ENCODE results near the gene C5orf24. TPM values are rescaled to one million over a fixed set of nuclear protein-coding genes. Genes with fewer than 3 reads are reported as not detected.

C5orf24 gene
- total and polyA plus RNA-seq, 4 experiments from 2014 or later = 9.2 to 33.9 (median 21.3) TPM

GRCh38 chr5:134819407-134819963 is 26.3 kb upstream of the C5orf24 start:
- Mint-ChIP-seq H3K4me3 (no peak overlapping the region), H3K27ac (no peak overlapping the region), H3K9me3 (no peaks in the 10 kb centered on the region), H3K4me1 (no peaks in the 10 kb centered on the region), H3K36me3 (peaks cover 41 to 58% of the 10 kb centered on the region in 2 donors), H3K27me3 (no peaks in the 10 kb centered on the region)
- Histone ChIP-seq H3K36me3 (ENCODE audit: insufficient read depth, low read length) (peaks cover 54% of the 10 kb centered on the region), H3K27ac (ENCODE audit: low read depth, low read length) (no peak overlapping the region), H3K27me3 (ENCODE audit: insufficient read depth, low read length) (no peaks in the 10 kb centered on the region), H3K4me3 (ENCODE audit: low read length in 2 of 2) (no peak overlapping the region), H3K9me3 (ENCODE audit: control insufficient read depth in 1 of 2, low read length in 2 of 2) (no peaks in the 10 kb centered on the region), H3K4me1 (ENCODE audit: insufficient read depth, low read length) (no peaks in the 10 kb centered on the region)
- no peak for DNase-seq
- ChIA-PET CTCF (ENCODE audit: partially characterized antibody) (no interaction called here), POLR2A (ENCODE audit: partially characterized antibody) (no interaction called here)
- intact Hi-C loops (cut with micrococcal nuclease) = no loop called here

DNA sequence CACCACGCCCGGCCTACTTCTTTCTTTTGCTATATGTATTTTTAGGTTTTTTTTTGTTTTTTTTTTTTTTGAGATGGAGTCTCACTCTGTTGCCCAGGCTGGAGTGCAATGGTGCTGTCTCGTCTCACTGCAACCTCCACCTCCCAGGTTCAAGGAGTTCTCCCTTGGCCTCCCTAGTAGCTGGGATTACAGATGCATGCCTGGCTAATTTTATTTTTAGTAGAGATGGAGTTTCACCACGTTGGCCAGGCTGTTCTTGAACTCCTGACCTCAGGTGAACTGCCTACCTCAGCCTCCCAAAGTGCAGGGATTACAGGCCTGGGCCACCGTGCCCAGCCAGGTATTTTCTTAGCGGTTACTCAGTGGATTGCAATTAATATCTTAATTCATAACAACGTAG is 23.9 kb upstream of the C5orf24 start:
- Mint-ChIP-seq H3K27ac (no peak overlapping the region), H3K27me3 (no peaks in the 10 kb centered on the region), H3K4me3 (no peak overlapping the region), H3K4me1 (no peaks in the 10 kb centered on the region), H3K9me3 (no peaks in the 10 kb centered on the region), H3K36me3 (peaks cover 46 to 61% of the 10 kb centered on the region in 2 donors)
- Histone ChIP-seq H3K36me3 (ENCODE audit: insufficient read depth, low read length) (peaks cover 47% of the 10 kb centered on the region), H3K27me3 (ENCODE audit: insufficient read depth, low read length) (no peaks in the 10 kb centered on the region), H3K4me1 (ENCODE audit: insufficient read depth, low read length) (no peaks in the 10 kb centered on the region), H3K4me3 (ENCODE audit: low read length in 2 of 2) (no peak overlapping the region), H3K27ac (ENCODE audit: low read depth, low read length) (no peak overlapping the region), H3K9me3 (ENCODE audit: control insufficient read depth in 1 of 2, low read length in 2 of 2) (no peaks in the 10 kb centered on the region)
- CTCF ChIA-PET (ENCODE audit: partially characterized antibody) = no interaction called here
- no peak for DNase-seq
- POLR2A ChIA-PET (ENCODE audit: partially characterized antibody) = no interaction called here
- intact Hi-C loops (cut with micrococcal nuclease) = no loop called here

DNA sequence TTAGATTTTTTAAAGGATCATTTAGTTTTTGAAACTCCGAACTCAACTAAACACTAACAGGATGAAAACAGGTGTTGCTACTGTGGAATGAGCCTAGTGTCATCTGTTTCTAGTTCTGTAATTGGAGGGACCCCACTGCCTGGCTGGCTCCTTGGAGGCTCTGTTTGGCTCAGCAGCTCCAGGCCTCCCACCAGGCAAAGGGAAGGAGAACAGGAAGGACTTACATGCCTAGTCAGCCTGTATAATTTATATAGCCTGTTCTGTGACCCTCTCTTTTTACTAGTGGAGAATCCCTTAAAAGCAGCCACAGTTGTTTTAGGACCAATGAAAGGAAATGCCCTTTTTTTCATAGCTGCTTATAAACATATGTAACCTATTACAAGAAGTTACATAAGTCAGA is 21.1 kb upstream of the C5orf24 start:
- Mint-ChIP-seq H3K9me3 (no peaks in the 10 kb centered on the region), H3K4me1 (no peaks in the 10 kb centered on the region), H3K27ac (no peak overlapping the region), H3K27me3 (no peaks in the 10 kb centered on the region), H3K4me3 (no peak overlapping the region), H3K36me3 (peaks cover 46 to 55% of the 10 kb centered on the region in 2 donors)
- CTCF ChIA-PET (ENCODE audit: partially characterized antibody) = interaction anchor here (1.2 kb wide), 1 partner anchor 21 kb away, joined by 3 read pairs; the partner anchor contains the start of gene C5orf24
- no peak for DNase-seq
- Histone ChIP-seq H3K4me3 (ENCODE audit: low read length in 2 of 2) (no peak overlapping the region), H3K9me3 (ENCODE audit: control insufficient read depth in 1 of 2, low read length in 2 of 2) (no peaks in the 10 kb centered on the region), H3K27ac (ENCODE audit: low read depth, low read length) (no peak overlapping the region), H3K36me3 (ENCODE audit: insufficient read depth, low read length) (peaks cover 39% of the 10 kb centered on the region), H3K27me3 (ENCODE audit: insufficient read depth, low read length) (no peaks in the 10 kb centered on the region), H3K4me1 (ENCODE audit: insufficient read depth, low read length) (no peaks in the 10 kb centered on the region)
- POLR2A ChIA-PET (ENCODE audit: partially characterized antibody) = no interaction called here
- intact Hi-C loops (cut with micrococcal nuclease) = no loop called here

- ChIA-PET CTCF (ENCODE audit: partially characterized antibody) (interaction anchor here (1.2 kb wide), 1 partner anchor 20 kb away, joined by 3 read pairs; the partner anchor contains the start of gene C5orf24), POLR2A (ENCODE audit: partially characterized antibody) (interaction anchor here (0.6 kb wide), 1 partner anchor 23 kb away, joined by 3 read pairs; no protein-coding TSS in a partner anchor)
- peaks cover 43 to 51% of the 10 kb centered on the region in 2 donors for H3K36me3 Mint-ChIP-seq
- no peaks in the 10 kb centered on the region for H3K9me3 Mint-ChIP-seq
- no peaks in the 10 kb centered on the region for H3K4me1 ChIP-seq (ENCODE audit: insufficient read depth, low read length)
- H3K9me3 ChIP-seq (ENCODE audit: control insufficient read depth in 1 of 2, low read length in 2 of 2) = no peaks in the 10 kb centered on the region
- intact Hi-C loops (cut with micrococcal nuclease) = no loop called here
- DNase-seq = no peak
- peak overlapping the region in 3 of 7 donors; percentile 4 to 72 (median 25) for H3K27ac Mint-ChIP-seq
- no peaks in the 10 kb centered on the region for H3K27me3 ChIP-seq (ENCODE audit: insufficient read depth, low read length)
- H3K4me1 Mint-ChIP-seq = no peaks in the 10 kb centered on the region
- H3K4me3 Mint-ChIP-seq = no peak overlapping the region
- H3K27me3 Mint-ChIP-seq = no peaks in the 10 kb centered on the region
- H3K36me3 ChIP-seq (ENCODE audit: insufficient read depth, low read length) = peaks cover 34% of the 10 kb centered on the region
- no peak overlapping the region for H3K4me3 ChIP-seq (ENCODE audit: low read length in 2 of 2)
- no peak overlapping the region for H3K27ac ChIP-seq (ENCODE audit: low read depth, low read length)
Measured at GRCh38 chr5:134825212-134825611, 20.6 kb upstream of the C5orf24 start.

GRCh38 chr5:134833340-134834032 is 12.3 kb upstream of the C5orf24 start:
- Mint-ChIP-seq H3K36me3 (peaks cover 14 to 22% of the 10 kb centered on the region in 2 donors), H3K9me3 (no peaks in the 10 kb centered on the region), H3K4me1 (no peaks in the 10 kb centered on the region), H3K27ac (no peak overlapping the region), H3K27me3 (no peaks in the 10 kb centered on the region), H3K4me3 (no peak overlapping the region)
- Histone ChIP-seq H3K27ac (ENCODE audit: low read depth, low read length) (no peak overlapping the region), H3K27me3 (ENCODE audit: insufficient read depth, low read length) (no peaks in the 10 kb centered on the region), H3K36me3 (ENCODE audit: insufficient read depth, low read length) (peaks cover 5% of the 10 kb centered on the region), H3K4me3 (ENCODE audit: low read length in 2 of 2) (no peak overlapping the region), H3K4me1 (ENCODE audit: insufficient read depth, low read length) (no peaks in the 10 kb centered on the region), H3K9me3 (ENCODE audit: control insufficient read depth in 1 of 2, low read length in 2 of 2) (no peaks in the 10 kb centered on the region)
- ChIA-PET POLR2A (ENCODE audit: partially characterized antibody) (interaction anchor here (0.5 kb wide), 1 partner anchor 71 kb away, joined by 3 read pairs; no protein-coding TSS in a partner anchor), CTCF (ENCODE audit: partially characterized antibody) (no interaction called here)
- intact Hi-C loops (cut with micrococcal nuclease) = no loop called here
- no peak for DNase-seq

- Histone ChIP-seq H3K27ac (ENCODE audit: low read depth, low read length) (no peak overlapping the region), H3K4me1 (ENCODE audit: insufficient read depth, low read length) (no peaks in the 10 kb centered on the region), H3K36me3 (ENCODE audit: insufficient read depth, low read length) (peaks cover 5% of the 10 kb centered on the region), H3K9me3 (ENCODE audit: control insufficient read depth in 1 of 2, low read length in 2 of 2) (no peaks in the 10 kb centered on the region), H3K4me3 (ENCODE audit: low read length in 2 of 2) (no peak overlapping the region), H3K27me3 (ENCODE audit: insufficient read depth, low read length) (no peaks in the 10 kb centered on the region)
- Mint-ChIP-seq H3K36me3 (peaks cover 13 to 23% of the 10 kb centered on the region in 2 donors), H3K9me3 (no peaks in the 10 kb centered on the region), H3K27ac (no peak overlapping the region), H3K27me3 (no peaks in the 10 kb centered on the region), H3K4me3 (no peak overlapping the region), H3K4me1 (no peaks in the 10 kb centered on the region)
- ChIA-PET CTCF (ENCODE audit: partially characterized antibody) (interaction anchor here (1.3 kb wide), 1 partner anchor 537 kb away, joined by 3 read pairs; no protein-coding TSS in a partner anchor), POLR2A (ENCODE audit: partially characterized antibody) (interaction anchor here (1.4 kb wide), 1 partner anchor 10 kb away, joined by 3 read pairs; the partner anchor contains the start of gene C5orf24)
- intact Hi-C loops (cut with micrococcal nuclease) = no loop called here
- no peak for DNase-seq
Measured at GRCh38 chr5:134835623-134836022, 10.1 kb upstream of the C5orf24 start.

DNA sequence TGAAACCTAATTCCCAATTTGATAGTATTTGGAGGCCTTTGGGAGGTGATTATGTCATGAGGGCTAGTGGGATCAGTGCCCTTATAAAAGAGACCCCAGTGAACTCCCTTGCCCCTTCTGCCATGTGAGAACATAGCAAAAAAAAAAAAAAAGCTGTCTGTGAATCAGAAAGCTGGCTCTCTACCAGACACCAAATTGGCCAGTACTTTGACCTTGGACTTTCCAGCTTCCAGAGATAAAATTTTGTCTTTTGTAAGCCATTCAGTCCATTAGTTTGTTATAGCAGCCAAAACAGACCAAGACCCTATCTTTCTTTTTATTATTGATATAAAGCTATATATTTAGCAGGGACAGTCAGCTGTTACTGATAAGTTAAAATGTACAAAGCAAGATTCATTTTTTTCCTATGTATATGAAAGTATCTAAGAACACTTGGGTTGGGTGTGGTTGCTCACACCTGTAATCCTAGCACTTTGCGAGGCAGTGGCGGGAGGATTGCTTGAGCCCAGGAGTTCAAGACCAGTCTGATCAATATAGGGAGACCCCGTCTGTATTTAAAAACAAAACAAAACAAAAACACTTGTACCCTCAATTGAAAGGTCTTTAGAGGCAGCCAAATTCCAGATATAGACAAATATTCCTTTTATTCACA is 8.1 kb upstream of the C5orf24 start:
- intact Hi-C loops (cut with micrococcal nuclease) = no loop called here
- DNase-seq = no peak
- Histone ChIP-seq H3K4me1 (ENCODE audit: insufficient read depth, low read length) (no peaks in the 10 kb centered on the region), H3K27me3 (ENCODE audit: insufficient read depth, low read length) (no peaks in the 10 kb centered on the region), H3K27ac (ENCODE audit: low read depth, low read length) (no peak overlapping the region), H3K4me3 (ENCODE audit: low read length in 2 of 2) (no peak overlapping the region), H3K36me3 (ENCODE audit: insufficient read depth, low read length) (peaks cover 5% of the 10 kb centered on the region), H3K9me3 (ENCODE audit: control insufficient read depth in 1 of 2, low read length in 2 of 2) (no peaks in the 10 kb centered on the region)
- CTCF ChIA-PET (ENCODE audit: partially characterized antibody) = interaction anchor here (0.7 kb wide), 1 partner anchor 46 kb away, joined by 3 read pairs; no protein-coding TSS in a partner anchor
- H3K27ac Mint-ChIP-seq = peak overlapping the region in 2 of 7 donors; percentile 30 to 52
- no peak overlapping the region for H3K4me3 Mint-ChIP-seq
- H3K4me1 Mint-ChIP-seq = no peaks in the 10 kb centered on the region
- no peaks in the 10 kb centered on the region for H3K27me3 Mint-ChIP-seq
- no peaks in the 10 kb centered on the region for H3K9me3 Mint-ChIP-seq
- POLR2A ChIA-PET (ENCODE audit: partially characterized antibody) = interaction anchor here (1.0 kb wide), 1 partner anchor 8 kb away, joined by 3 read pairs; the partner anchor contains the start of gene C5orf24
- peaks cover 11 to 21% of the 10 kb centered on the region in 2 donors for H3K36me3 Mint-ChIP-seq

Measured in CD4-positive, alpha-beta memory T cell (primary cell).